Nucleus accumbens (tissue), 56 donors: ENCODE measurements around the gene IL37.
A peak's percentile ranks its signal among the peaks of the same experiment; 100 is the strongest.
"Not testable (repeated sequence)": the region's sequence is repeated elsewhere in the genome, so short reads cannot be mapped to it uniquely, and the experiment has no call there.

Experiments used
- DNase-seq, 56 donors: peaks; one replicate each; lab custom pipeline; 2025; lab: John Stamatoyannopoulos, UW

Gene IL37

DNA sequence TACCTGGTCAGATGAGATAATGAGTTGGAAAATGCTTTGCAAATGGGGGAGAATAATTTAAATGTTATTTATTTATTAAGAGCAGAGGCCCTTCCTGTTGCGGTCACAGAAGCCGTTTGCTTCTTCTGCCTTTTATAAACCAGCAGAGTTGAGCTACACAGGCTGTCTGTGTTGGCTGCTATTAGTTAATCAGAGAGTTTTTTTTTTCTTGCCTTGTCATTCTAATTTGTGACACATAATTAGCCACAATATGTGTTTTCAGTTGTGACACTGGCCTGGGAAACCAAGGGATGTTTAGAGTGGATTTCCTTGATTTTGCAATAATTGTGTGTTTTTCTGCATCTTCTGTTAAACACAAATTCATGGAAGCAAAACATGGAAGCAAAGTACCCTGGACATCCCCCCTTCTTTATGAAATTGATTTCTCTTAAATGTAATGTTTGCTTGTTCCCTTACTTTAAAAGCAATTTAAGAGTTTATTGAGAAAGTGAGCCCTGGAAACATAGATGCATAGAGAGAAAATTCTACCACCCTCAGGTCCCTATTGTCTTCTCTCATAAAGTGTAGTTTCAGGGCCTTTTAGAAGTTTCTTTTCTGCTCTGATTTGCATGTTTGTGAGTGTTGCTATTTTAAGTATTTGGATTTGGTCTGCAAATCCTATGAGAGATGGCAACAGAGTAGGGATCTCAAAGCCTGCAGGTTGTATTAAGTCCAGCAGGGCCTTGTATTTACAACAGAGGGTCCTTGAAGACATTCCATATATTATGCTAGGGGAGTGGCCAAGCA lies 22.8 kb upstream of the IL37 start:
- no peak for DNase-seq

DNA sequence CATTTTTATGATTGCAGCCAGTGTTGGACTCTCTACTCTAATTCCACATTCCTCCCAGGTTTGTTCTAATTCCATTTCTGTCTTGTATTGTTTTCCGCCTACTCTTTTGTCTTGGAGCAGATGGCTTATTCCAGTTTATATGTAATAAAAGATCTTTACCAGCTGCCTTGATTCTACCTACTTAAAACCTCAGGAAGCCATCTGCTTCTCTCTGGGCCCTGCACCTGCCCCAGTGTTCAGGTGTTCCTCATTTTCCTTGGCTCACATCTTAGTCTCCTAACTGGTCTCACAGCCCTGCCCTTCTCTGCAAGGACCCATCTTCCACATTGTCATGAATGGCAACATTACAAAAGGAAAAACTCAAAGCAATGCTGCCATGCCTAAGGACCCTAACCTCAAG lies 21.0 kb upstream of the IL37 start:
- DNase-seq = no peak

DNA sequence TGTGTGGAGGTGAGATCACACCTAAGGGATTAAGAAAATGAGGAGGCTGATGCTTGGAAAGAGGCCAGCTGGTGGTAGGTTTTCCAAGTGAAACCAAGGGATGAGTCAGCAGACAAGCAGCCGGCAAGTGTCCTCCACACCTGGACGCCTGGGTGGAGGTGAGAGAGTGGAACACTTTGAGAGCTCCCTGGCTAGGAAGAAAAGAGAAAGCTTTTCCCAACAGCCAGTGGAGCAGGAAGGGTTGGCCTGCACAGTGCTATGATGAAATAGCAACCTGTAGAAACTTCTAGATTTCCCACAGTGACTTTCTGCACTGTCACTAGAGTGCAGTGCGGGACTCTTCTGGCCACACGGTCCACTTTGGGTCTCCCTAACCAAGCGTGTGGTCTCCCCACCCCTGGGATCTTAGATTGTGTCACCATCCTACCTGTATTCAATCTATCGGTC lies 19.6 kb upstream of the IL37 start:
- no peak for DNase-seq

DNA sequence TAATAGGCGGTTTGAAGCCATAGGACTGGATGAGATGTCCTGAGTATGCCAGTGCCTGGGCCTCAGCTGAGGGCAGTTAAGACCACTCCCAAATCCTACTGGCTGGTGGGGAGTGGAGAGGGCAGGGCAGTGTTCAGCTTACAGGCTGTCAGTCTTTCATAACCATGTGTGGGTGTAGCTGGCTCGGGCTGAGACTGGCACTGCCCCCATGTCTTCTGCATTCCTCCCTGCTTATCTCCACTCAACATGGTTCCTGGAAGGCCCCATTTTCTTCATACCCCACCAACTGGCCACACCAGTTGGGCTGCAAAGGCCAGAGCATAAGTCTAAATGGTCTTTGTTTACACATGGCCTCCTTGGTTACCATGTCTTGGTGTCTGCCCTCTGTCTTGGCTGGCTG lies 17.2 kb upstream of the IL37 start:
- no peak for DNase-seq

DNA sequence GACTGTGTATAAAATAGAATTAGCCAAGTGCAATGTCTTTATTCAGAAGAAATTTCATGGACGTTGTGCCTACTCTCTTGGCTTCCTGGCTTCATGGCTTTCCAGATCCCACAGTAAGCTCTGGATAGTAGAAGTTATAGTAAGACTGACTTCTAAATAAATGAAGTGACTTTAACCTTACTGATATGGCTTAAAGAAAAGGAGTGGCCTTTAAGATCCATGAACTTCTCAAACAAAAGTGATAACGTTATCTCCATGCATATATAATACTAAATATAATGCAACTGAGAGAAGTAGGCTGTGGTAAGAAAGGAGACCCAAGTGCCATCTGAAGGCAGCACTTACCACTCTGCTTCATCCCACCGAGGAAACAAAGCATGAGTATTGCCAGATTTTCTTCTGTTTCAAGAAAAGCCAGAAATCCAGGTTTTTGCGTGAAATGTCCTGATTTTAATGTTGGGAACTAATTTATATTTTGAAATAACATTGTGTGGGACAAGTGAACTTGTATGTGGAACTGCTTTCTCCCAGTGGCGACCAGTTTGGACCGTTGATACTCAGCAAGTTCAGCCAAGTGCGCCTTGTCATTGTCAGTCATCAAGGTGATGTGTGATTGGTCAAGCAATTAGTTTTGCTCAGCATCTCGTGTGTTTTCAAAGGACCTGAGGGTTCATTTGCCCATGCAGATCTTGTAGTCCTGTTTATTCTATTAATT lies 13.9 kb upstream of the IL37 start:
- DNase-seq = no peak

DNA sequence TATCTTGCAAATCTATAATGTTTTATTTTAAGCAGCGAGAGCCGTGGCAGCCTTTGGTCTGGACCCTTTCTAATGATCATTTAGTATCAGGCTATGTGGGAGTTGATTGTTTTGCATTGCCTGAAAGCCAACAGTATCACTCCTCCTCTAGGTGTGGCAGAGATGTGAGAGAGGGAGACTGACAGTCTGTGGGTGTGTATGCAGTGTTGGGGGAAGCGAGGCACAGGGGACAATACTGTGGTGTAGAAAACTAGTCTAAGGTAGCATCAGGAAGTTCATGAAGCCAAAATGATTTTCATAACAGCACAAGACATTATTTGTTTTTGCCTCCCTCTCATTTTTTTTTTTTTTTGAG lies 13.4 kb upstream of the IL37 start:
- peak in 1 of 56 donors; percentile 4 for DNase-seq

DNA sequence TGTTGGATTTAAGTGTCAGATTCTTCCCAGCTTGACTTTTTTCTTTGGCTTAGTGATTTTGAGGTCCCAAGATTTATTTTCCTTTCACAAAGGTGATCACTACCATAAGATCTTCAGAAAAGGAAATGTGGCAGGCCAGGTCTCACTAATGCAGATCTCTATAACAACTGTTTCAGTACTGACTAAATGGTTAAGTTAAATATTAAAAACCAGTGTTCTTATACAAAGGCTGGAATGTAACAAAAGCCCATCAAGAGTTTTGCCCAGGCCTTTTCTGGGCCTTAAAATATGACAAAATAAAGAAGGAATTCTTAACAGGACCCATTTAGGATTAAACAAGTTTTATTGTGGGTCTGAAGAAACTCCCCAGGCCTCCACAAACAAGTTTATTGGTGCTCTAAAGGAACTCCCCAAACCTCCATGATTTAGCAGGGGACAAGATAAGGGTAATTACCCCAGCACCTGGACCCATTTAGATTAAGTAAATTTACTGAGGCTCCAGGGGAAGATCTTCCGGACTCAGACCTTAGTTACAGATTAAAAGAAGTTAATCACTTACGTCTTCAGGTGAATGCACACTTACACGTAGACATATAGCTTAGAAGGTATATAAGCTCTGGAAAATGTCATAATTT lies 9.4 kb upstream of the IL37 start:
- not testable (repeated sequence) for DNase-seq

DNA sequence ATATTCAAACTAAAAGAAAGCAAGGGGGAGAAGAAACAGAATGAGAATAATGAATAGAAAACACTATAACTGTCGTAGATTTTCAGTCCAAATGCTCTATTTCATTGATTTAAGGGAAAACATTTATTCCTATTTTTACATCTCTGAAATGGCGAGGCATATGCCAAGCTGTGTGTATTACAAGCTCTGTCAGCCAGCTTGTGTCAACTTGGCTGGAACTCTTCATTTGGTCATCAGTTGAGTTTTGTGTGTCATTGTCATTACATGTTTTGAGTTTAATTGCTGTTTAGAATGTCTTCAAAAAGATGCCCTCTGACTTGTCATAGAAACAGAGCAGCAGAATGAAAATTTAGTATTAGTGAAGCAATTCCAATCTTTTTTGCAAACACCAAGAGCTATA lies 8.1 kb upstream of the IL37 start:
- DNase-seq = no peak

DNA sequence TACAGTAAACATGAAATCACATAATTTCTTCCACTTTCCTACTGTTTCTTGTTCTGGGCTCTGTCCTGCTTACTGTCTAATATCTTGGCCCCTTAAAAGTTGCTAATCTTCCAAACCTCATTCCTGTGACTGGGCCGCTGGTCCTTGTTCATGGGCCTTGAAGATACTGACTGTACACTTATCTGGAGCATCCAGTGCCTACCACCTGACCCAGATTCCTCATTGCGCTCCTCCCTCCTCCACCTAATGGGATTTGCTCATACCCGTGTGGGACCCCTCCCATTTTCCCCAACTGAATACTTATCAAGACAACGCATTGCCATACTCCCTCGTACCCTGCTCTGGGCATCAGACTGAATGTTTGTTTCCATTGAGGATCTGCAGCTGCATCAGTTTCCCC lies 6.1 kb upstream of the IL37 start:
- no peak for DNase-seq

DNA sequence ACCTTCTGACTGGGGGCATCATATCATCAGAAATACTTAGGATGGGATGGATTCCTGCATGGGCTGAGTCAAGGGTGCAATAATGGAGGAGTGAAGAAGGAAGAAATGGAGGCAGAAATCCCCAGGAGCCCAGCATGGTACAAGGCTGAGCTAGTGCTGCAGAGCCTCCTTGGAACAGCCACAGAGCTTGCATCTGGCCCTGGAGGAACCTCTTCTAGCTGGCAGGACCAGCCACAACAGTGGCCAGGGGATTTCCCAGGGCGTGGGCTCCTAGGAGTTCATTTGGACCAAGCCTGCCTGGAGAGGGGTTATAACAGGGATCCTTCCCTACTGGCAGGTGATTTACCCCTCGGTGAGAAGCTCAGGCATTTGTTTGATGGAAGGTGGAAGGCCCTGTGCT lies 4.7 kb upstream of the IL37 start:
- no peak for DNase-seq

DNA sequence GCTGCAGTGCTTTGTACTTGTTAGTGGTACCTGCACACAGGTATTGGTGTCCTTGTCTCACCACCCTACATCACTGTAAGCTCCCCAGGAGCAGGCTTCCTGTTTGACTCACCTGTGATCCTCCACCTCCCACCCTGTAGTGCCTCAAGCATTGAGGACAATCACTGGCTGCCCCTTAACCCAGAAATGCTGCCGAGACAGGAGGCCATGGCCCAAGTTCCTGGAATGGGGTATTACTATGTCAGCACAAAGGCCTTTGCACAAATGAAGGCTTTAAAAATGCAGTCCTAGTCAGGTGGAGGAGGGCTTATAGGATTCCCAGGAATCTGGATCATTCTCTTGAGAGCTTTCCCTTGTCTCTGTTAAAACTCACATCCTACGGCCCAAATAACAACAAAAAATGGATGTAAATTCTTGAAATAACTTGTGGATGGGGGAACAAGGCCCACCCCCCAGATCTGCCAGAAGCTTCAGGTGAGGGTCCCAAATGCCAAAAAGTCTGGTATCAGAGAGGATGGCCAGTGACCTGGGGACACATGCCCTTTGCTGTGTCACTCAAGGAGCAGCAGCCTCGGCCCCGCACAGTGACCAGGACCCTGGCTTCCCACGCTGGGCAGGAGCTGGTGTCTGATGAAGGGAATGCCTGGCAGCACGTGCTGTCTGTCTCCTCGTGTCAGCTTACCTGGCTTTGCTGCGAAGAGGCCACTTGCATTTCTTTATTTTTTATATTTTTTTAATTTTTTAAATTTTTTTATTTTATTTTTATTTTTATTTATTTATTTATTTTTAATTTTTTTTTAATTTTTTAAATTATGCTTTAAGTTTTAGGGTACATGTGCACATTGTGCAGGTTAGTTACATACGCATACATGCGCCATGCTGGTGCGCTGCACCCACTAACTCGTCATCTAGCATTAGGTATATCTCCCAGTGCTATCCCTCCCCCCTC lies 3.7 kb upstream of the IL37 start:
- no peak for DNase-seq

DNA sequence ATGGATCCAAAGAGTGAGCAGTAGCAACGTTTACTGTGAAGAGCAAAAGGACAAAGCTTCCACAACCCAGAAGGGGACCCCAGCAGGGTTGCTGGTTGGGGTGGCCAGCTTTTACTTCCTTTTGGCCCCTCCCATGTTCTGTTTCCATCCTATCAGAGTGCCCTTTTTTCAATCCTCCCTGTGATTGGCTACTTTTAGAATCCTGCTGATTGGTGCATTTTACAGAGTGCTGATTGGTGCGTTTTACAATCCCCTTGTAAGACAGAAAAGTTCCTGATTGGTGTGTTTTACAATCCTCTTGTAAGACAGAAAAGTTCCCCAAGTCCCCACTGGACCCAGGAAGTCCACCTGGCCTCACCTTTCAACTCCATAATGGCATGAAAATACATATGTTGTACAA lies 2.4 kb upstream of the IL37 start:
- DNase-seq = not testable (repeated sequence)

DNA sequence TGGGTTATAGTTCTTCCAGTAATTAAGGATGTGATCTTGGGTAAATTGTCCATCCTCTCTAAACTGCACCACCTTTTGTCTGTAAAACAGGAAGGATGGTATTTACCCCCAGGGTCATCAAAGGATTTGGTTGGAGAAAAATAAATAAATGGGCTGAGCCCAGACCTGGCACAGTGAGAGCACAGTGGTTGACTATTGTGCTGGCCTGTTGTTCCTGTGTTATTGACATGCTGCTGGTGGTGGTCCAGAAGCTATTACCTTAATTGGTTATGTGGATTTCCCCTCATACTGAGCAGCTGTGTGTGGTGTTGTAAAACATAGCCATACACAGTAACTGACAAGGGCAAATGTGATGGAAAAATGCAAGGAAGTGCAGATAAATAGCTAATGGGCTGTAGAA lies 746 bp upstream of the IL37 start:
- no peak for DNase-seq

DNA sequence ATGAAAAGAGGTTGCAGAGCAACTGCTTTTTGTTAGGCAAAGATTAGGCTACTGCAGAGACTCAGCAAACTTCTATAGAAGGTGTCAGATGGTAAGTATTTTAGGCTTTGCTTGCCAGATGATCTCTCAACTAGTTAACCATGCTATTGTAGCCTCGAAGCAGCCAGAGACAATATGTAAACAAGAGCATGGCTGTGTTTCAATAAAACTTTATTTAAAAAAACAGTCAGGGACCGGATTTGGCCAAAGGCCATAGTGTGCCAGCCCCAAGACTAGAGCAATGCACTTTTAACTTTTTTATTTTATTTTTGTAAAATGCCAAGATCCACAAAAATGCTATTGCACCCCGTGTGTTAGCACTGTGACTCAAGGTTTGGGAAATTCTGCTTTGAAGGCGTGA lies 1.4 kb downstream of the IL37 start:
- no peak for DNase-seq

DNA sequence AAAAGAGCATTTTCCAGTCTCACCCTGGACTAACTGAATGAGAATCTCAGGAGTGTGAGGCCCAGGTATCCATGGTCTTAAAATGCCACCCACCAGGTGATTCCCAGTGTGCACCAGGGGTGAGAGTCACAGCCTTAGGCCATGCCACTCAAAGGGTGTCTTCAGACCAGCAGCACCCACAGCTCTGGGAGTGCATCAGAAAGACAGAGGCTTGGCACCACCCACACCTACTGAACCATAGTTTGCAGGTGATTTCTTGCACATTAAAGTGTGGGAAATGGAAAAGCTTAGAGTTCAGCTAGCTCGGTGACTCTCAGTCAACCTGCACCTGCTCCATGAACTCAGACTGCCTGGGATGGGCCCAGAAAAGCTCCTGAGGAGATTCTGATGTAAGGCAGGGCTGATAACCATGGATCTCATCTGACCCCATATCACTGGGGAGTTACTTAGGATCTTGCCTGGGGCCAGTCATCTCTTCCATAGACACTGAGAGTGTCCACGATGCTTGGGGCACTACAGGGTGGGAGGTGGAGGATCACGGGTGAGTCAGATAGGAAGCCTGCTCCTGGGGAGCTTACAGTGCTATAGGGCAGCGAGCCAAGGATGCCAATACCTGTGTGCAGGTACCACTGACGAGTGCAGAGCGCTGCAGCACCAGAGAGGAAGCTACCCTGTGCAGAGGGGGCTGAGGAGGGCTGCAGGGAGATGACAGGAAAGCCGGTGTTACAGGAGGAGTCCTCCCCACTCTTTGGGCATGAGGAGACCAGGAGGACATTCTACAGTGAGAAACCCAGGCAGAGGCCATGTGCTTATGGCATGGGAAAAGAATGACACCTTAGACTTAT lies 4.6 kb downstream of the IL37 start:
- DNase-seq = peak in 6 of 56 donors; percentile 1 to 15 (median 6)

DNA sequence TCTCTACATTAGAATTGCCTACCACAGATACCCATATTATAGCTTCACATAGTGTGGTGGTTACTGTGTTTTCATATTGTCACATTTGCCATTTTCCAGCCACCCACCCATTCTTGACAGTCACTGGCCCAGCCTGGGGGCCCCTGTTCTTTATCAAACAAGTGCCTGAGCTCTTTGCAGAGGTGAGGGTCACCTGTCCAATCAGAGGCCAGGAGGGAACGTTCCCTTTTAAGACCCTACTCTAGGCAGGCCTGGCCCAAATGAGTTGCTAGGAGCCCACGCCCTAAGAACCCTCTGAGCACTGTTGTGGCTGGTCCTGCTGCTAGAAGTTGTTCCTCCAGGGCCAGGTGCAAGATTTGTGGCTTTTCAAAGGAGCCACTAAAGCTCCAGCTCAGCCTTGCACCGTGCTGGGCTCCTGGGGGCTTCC lies 5.2 kb downstream of the IL37 start:
- DNase-seq = no peak

DNA sequence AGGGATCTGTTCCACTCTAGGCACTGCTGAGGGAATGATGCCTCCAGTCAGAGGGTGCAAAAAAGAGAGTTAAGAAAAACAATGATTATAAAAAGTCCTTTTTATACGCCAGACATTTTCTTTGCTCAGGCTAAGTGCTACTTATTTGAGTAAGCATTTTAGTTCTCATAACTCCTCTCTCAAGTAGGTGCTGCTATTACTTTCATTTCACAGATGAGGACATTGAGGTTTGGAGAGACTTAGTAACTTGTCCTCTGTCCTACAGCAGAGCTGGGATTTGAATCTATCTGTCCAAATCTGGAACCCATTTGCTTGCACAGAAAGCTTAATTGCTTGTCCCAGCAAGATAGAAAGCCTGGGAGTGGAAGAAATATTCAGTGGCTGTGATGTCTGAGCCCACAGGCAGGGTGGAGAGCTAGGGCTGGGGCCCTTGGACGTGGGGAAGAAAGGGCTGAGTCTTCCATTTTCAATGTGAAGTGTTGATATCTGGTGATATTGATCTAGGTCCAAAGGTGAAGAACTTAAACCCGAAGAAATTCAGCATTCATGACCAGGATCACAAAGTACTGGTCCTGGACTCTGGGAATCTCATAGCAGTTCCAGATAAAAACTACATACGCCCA lies 5.8 kb downstream of the IL37 start:
- no peak for DNase-seq

DNA sequence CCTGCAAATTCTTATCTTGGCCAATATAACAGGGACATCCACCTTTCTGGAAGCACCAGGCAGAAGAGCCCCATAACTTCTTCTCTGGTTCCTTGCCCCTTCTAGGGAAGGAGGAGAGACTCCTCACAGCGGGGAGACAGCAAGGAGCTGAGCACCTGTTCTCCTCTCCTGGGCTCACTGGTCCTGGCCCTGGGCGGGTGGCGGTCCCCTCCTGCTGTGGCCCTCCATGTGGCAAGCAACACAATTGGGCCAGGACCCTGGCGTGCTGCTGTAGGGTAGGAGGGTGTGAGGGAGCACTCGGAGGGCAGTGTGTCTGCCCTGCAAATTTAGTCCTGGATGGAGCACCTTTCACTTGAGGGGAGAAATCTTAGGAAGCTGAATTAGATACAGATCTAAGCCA lies 6.9 kb downstream of the IL37 start:
- no peak for DNase-seq

DNA sequence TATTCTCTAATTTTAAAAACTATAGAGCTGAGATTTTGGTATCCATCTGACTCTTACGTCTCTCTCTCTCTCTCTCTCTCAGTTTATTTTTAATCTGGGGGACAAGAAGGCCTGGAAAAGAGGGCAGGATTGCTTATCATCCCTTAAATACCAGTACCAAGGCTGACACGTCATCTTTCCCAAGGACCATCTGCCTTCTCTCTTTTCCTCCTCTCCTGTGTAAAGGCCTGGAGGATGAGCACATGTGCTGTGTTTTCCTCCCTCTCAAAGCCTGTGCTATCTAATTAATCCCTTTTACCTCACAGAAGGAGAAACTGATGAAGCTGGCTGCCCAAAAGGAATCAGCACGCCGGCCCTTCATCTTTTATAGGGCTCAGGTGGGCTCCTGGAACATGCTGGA lies 7.3 kb downstream of the IL37 start:
- DNase-seq = no peak
